Gastrocnemius medialis (tissue), 4 donors: ENCODE data around the gene DCP1B. TPM values are rescaled to one million over a fixed set of nuclear protein-coding genes. Genes with fewer than 3 reads are reported as not detected.

Source experiments
- ATAC-seq, 2 donors: fragments of 150-250 bp; one replicate each; pipeline ENCODE4 v1.9.1; 2016
- DNase-seq, 2 donors: peaks; one replicate each; pipeline ENCODE4 v3.0.0-alpha.2; 2019
- H3K27ac ChIP-seq, 4 donors: fragments of 200-600 bp; sonication (generic); 1 replicate in 1 of 4; 2 replicates in 3 of 4; pipeline ENCODE4 v1.5.1; 2016 to 2018; ENCODE audit warnings: mild to moderate bottlenecking in 2 of 4, moderate library complexity in 1 of 4
- H3K27me3 ChIP-seq, 3 donors: fragments of 200-600 bp; sonication (generic) in 2 of 3; 1 replicate in 1 of 3; 2 replicates in 2 of 3; pipeline versions ENCODE4 v1.5.1 to v1.6.0; 2016 to 2019; ENCODE audit warnings: mild to moderate bottlenecking in 1 of 3, moderate library complexity in 1 of 3
- H3K36me3 ChIP-seq, 2 donors: fragments of 200-600 bp; sonication (generic) in 1 of 2; one replicate each; pipeline ENCODE4 v1.5.1; 2017 to 2018
- H3K4me1 ChIP-seq, 2 donors: fragments of 200-600 bp; sonication (generic) in 1 of 2; one replicate each; pipeline ENCODE4 v1.5.1; 2016 to 2017; ENCODE audit warnings: mild to moderate bottlenecking in 2 of 2
- H3K4me3 ChIP-seq, 4 donors: fragments of 200-600 bp; sonication (generic) in 3 of 4; 1 replicate in 1 of 4; 2 replicates in 3 of 4; pipeline ENCODE4 v1.5.1; 2016 to 2019; ENCODE audit warnings: mild to moderate bottlenecking in 2 of 4
- H3K9me3 ChIP-seq, 3 donors: fragments of 200-600 bp; sonication (generic) in 2 of 3; 1 replicate in 1 of 3; 2 replicates in 2 of 3; pipeline ENCODE4 v1.5.1; 2016 to 2019
- CTCF ChIP-seq, 5 experiments: fragments of 450-650 bp in 3 of 5; fragments of 200-600 bp in 2 of 5; sonication (generic) in 2 of 5; IDR thresholded peaks in 4 of 5; conservative IDR thresholded peaks in 1 of 5; 1 replicate in 4 of 5; 2 replicates in 1 of 5; pipeline ENCODE4 v1.5.1; 2016 to 2019; ENCODE audit warnings: antibody characterized with exemption in 5 of 5, mild to moderate bottlenecking in 3 of 5, moderate library complexity in 3 of 5
- POLR2A ChIP-seq, 2 donors: fragments of 450-650 bp; IDR thresholded peaks; one replicate each; pipeline ENCODE4 v1.6.1; 2017; ENCODE audit warnings: antibody characterized with exemption in 2 of 2, mild to moderate bottlenecking in 2 of 2, moderate library complexity in 2 of 2
- in situ Hi-C, 4 donors: fragments of 200-750 bp; cut with MboI; loops; one replicate each; pipeline versions ENCODE4 v1.15.0 to v1.8.0; 2017; ENCODE audit warnings: low sequenced_read_pairs in 4 of 4
- intact Hi-C: fragments of 100-400 bp; cut with DNase I; formaldehyde crosslinking; loops from one replicate; pipeline ENCODE4 v1.15.1; 2023; ENCODE audit warnings: low total_unique reads
- total RNA-seq, 4 donors: library from RNA; depleted of rRNA; stranded (reverse); fragments of >200 nt; gene quantifications; one replicate each; pipeline versions ENCODE4 v1.1.0 to v1.2.3, GENCODE V29; 2016

DCP1B gene
- total RNA-seq, 4 donors from 2014 or later, result 11.5 to 13.5 (median 12.4) TPM

DNA sequence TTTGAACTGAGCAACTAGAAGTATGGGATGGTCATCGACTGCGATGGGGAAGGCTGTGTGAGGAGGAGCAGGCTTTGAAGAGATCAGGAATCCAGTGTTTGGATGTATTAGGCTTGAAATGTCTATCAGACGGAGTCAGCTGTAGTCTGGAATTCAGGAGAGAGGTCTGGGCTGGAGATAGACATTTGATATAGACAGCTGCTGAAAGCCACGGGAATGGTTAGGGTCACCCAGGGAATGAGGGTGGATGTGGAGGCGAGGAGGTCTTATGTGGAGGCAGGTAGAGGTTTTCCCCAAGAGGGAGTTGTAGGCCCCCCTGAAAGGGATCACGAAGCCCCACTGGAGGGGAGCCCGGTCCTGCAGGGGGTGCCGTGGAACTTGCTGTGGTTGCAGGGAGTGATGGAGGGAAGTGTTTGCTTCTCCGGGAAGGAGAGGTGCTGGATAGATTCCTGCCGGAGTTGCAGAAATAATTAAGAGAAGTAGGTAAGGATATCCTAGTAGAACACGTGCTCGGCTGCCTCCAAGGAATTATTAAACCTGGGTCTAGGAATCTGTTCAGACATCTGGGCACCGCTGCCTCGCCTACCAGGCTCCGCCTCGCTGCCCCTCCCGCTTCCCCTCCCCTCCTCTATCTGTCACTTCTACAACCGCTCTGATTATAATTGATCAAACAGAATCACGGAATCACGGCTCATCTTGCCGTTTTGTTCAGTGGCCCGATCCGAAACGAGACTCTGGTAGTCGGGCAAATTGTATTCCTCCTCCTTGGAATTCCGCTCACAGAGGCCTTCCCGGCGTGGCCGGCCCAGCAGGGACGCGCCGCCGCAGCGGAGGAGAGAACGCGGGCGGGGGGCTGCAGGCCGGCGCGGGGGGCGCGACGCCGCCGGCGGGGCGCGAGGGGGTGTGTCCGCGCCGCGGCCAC is 47.7 kb upstream of the DCP1B start:
- no peak for DNase-seq
- Histone ChIP-seq H3K36me3 (no peaks in the 10 kb centered on the region), H3K27ac (no peak overlapping the region), H3K4me3 (peak overlapping the region in 3 of 4 donors; percentile 40 to 50 (median 40)), H3K9me3 (no peaks in the 10 kb centered on the region), H3K27me3 (peaks cover 48 to 54% (median 50%) of the 10 kb centered on the region in 3 donors), H3K4me1 (peaks cover 5 to 6% of the 10 kb centered on the region in 2 donors)
- ATAC-seq, result no peak
- in situ Hi-C loops (loop anchor here (10.0 to 25.0 kb wide), 3 partner anchors 210 to 533 kb away; no protein-coding TSS in a partner anchor), intact Hi-C loops (loop anchor here (10.0 kb wide), 1 partner anchor 213 kb away; no protein-coding TSS in a partner anchor)
- TF ChIP-seq CTCF (IDR thresholded peaks at IDR 0.05 in 4 of 5, conservative IDR thresholded peaks at IDR 0.05 in 1 of 5), result no peak
- TF ChIP-seq POLR2A (IDR thresholded peaks at IDR 0.05), result no peak

DNA sequence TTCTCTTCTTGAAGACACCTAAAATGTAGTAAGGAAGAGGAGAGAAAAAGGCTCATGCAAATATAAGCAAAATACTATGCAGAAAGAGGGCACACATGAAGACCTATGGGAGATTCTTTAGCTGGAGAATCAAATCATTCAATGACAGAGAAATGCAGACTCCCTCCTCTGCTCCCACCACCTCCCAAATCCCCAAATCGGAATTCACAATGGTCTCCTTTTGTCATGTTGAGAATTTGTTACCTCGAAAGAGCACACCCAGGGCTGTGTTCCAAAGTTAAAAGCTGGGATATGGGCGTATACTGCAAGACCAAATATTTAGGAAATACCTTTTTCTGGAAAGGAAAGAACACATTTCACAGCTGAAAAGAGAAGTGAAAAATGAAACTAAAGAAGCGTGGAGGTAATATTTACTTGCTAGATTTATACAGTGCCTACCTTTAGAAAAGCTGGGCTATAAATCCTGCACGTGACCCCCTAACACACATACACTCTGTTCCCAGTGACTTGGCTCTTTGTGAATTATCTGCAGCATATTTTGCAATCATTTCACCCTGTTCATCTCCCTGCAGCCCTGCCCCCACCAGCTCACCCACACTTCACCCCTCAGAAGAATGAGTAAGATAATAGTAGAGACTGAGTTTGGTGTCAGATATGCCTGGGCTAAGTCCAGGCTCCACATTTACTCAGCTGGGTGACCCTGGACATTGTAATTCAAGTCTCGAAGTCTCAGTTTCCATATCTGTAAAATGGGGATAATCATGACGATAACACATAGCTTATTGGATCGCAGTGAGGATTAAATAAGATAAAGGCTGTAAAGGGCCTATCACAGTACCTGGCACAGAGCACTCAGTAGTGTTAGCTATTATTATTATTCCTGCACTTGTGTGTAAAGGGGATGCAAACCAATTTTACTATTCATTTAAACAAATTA is 45.6 kb upstream of the DCP1B start:
- no peaks in the 10 kb centered on the region for H3K9me3 ChIP-seq
- ATAC-seq, result no peak
- peaks cover 5 to 6% of the 10 kb centered on the region in 2 donors for H3K4me1 ChIP-seq
- peaks cover 32 to 39% (median 36%) of the 10 kb centered on the region in 3 donors for H3K27me3 ChIP-seq
- no peak overlapping the region for H3K4me3 ChIP-seq
- TF ChIP-seq CTCF (IDR thresholded peaks at IDR 0.05 in 4 of 5, conservative IDR thresholded peaks at IDR 0.05 in 1 of 5) (no peak), POLR2A (IDR thresholded peaks at IDR 0.05) (no peak)
- H3K36me3 ChIP-seq, result no peaks in the 10 kb centered on the region
- in situ Hi-C loops (loop anchor here (10.0 to 25.0 kb wide), 3 partner anchors 212 to 535 kb away; no protein-coding TSS in a partner anchor), intact Hi-C loops (loop anchor here (10.0 kb wide), 1 partner anchor 215 kb away; no protein-coding TSS in a partner anchor)
- no peak for DNase-seq
- H3K27ac ChIP-seq, result no peak overlapping the region

- H3K36me3 ChIP-seq, result no peaks in the 10 kb centered on the region
- ATAC-seq (no peak), DNase-seq (no peak)
- intact Hi-C loops, result no loop called here
- H3K27me3 ChIP-seq, result peaks cover 16 to 28% (median 24%) of the 10 kb centered on the region in 3 donors
- no peak overlapping the region for H3K27ac ChIP-seq
- no peaks in the 10 kb centered on the region for H3K4me1 ChIP-seq
- no peak for TF ChIP-seq CTCF (IDR thresholded peaks at IDR 0.05 in 4 of 5, conservative IDR thresholded peaks at IDR 0.05 in 1 of 5)
- no peak for TF ChIP-seq POLR2A (IDR thresholded peaks at IDR 0.05)
- in situ Hi-C loops, result no loop called here
- no peak overlapping the region for H3K4me3 ChIP-seq
- no peaks in the 10 kb centered on the region for H3K9me3 ChIP-seq
Measured at GRCh38 chr12:2047752-2048151, 43.5 kb upstream of the DCP1B start.

DNA sequence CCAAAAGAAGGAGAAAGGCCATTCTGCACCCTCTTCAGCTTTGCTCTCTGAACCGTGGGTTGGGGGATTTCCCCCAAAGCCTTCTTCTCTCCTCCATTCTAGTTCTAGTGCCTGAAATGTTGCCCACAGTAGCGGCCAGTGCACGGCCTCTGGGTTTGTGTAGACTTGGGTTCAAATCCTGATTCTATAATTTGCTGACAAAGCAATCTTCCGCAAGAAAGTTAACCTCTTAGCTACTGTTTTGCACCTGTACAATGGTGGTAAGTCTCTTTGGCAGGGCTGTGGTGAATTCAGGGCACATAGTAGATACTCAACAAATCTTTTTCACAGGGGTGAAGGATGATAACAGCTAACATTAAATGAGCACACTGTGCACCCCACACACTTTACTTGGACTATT is 42.7 kb upstream of the DCP1B start:
- no peak overlapping the region for H3K4me3 ChIP-seq
- DNase-seq (no peak), ATAC-seq (no peak)
- H3K36me3 ChIP-seq, result no peaks in the 10 kb centered on the region
- TF ChIP-seq POLR2A (IDR thresholded peaks at IDR 0.05), result no peak
- TF ChIP-seq CTCF (IDR thresholded peaks at IDR 0.05 in 4 of 5, conservative IDR thresholded peaks at IDR 0.05 in 1 of 5), result no peak
- intact Hi-C loops (no loop called here), in situ Hi-C loops (no loop called here)
- no peaks in the 10 kb centered on the region for H3K9me3 ChIP-seq
- peaks cover 13 to 25% (median 20%) of the 10 kb centered on the region in 3 donors for H3K27me3 ChIP-seq
- no peaks in the 10 kb centered on the region for H3K4me1 ChIP-seq
- H3K27ac ChIP-seq, result no peak overlapping the region
